Neural cell (in vitro differentiated cells): ENCODE data around the gene LRRC8C.

Experiments used
- EP300 ChIP-seq: fragments of 450-650 bp; conservative IDR thresholded peaks from 2 replicates; pipeline ENCODE4 v1.6.1; 2014; ENCODE audit warnings: antibody characterized with exemption, mild to moderate bottlenecking, moderate library complexity; ENCODE audit not compliant: poor library complexity, severe bottlenecking
- EZH2 ChIP-seq: fragments of 200-600, 300-800 bp; shearing (Covaris generic), sonication (generic); IDR thresholded peaks from 2 replicates; pipeline ENCODE4 v1.6.1; 2014; ENCODE audit warnings: antibody characterized with exemption, low read length, borderline replicate concordance, mild to moderate bottlenecking; ENCODE audit not compliant: insufficient read depth, poor library complexity, severe bottlenecking
- RAD21 ChIP-seq: fragments of 450-650 bp; conservative IDR thresholded peaks from 2 replicates; pipeline ENCODE4 v1.6.1; 2014; ENCODE audit warnings: antibody characterized with exemption, mild to moderate bottlenecking, moderate library complexity
- SMC3 ChIP-seq: fragments of 450-650 bp; conservative IDR thresholded peaks from 2 replicates; pipeline ENCODE4 v1.6.1; 2014; ENCODE audit warnings: antibody characterized with exemption, mild to moderate bottlenecking, moderate library complexity; ENCODE audit not compliant: poor library complexity
- TAF1 ChIP-seq: IDR thresholded peaks from 2 replicates; pipeline ENCODE4 v1.6.1; 2012; ENCODE audit warnings: low read depth
- TF ChIP-seq, protein P1 (sequence below): fragments of 450-650 bp; IDR thresholded peaks from 2 replicates; pipeline ENCODE4 v1.5.1; 2014; ENCODE audit warnings: antibody characterized with exemption, mild to moderate bottlenecking, moderate library complexity; ENCODE audit not compliant: poor library complexity, severe bottlenecking
- TF ChIP-seq, protein P2 (sequence below): IDR thresholded peaks from 2 replicates; pipeline ENCODE4 v1.6.1; 2012; ENCODE audit warnings: borderline replicate concordance

DNA sequence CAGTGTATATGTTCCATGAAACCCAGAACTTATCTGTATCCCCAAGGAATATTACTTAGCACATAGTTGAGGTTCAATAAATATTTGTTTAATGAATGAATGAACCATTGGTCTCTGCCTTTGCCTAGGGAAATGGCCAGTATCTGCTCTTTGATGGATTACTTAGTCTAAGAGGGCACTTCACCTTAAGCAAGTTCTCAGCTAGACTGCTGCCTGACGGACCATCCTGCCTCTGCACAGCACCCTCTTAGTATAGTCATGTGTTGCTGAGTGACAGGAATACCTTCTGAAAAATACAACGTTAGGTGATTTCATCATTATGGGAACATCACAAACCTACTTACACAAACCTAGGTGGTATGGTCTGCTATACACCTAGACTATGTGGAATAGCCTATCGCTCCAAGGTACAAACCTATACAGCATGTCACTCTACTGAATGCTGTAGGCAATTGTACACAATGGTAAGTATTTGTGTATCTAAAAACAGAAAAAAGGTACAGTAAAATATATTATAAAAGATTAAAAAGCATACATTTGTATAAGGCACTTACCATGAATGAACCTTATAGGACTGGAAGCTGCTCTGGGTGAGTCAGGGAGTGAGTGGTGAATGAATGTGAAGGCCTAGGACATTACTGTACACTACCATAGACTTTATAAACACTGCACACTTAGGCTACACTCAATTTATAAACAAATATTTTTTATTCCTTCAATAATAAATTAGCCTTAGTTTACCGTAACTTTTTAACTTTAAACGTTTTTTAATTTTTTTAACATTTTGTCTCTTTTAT lies 104.2 kb downstream of the LRRC8C start:
- TF ChIP-seq, protein P1, sequence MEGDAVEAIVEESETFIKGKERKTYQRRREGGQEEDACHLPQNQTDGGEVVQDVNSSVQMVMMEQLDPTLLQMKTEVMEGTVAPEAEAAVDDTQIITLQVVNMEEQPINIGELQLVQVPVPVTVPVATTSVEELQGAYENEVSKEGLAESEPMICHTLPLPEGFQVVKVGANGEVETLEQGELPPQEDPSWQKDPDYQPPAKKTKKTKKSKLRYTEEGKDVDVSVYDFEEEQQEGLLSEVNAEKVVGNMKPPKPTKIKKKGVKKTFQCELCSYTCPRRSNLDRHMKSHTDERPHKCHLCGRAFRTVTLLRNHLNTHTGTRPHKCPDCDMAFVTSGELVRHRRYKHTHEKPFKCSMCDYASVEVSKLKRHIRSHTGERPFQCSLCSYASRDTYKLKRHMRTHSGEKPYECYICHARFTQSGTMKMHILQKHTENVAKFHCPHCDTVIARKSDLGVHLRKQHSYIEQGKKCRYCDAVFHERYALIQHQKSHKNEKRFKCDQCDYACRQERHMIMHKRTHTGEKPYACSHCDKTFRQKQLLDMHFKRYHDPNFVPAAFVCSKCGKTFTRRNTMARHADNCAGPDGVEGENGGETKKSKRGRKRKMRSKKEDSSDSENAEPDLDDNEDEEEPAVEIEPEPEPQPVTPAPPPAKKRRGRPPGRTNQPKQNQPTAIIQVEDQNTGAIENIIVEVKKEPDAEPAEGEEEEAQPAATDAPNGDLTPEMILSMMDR, result no peak
- no peak for TF ChIP-seq RAD21
- no peak for TF ChIP-seq EZH2
- TF ChIP-seq EP300, result no peak
- TF ChIP-seq, protein P2, sequence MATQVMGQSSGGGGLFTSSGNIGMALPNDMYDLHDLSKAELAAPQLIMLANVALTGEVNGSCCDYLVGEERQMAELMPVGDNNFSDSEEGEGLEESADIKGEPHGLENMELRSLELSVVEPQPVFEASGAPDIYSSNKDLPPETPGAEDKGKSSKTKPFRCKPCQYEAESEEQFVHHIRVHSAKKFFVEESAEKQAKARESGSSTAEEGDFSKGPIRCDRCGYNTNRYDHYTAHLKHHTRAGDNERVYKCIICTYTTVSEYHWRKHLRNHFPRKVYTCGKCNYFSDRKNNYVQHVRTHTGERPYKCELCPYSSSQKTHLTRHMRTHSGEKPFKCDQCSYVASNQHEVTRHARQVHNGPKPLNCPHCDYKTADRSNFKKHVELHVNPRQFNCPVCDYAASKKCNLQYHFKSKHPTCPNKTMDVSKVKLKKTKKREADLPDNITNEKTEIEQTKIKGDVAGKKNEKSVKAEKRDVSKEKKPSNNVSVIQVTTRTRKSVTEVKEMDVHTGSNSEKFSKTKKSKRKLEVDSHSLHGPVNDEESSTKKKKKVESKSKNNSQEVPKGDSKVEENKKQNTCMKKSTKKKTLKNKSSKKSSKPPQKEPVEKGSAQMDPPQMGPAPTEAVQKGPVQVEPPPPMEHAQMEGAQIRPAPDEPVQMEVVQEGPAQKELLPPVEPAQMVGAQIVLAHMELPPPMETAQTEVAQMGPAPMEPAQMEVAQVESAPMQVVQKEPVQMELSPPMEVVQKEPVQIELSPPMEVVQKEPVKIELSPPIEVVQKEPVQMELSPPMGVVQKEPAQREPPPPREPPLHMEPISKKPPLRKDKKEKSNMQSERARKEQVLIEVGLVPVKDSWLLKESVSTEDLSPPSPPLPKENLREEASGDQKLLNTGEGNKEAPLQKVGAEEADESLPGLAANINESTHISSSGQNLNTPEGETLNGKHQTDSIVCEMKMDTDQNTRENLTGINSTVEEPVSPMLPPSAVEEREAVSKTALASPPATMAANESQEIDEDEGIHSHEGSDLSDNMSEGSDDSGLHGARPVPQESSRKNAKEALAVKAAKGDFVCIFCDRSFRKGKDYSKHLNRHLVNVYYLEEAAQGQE, result no peak
- no peak for TF ChIP-seq SMC3
- no peak for TF ChIP-seq TAF1
